Liver (tissue), 10 donors: ENCODE results near the gene LEKR1. TPM values are rescaled to one million over a fixed set of nuclear protein-coding genes. Genes with fewer than 3 reads are reported as not detected.

ENCODE experiments used
- DNase-seq: peaks from one replicate; pipeline ENCODE4 v3.0.0-alpha.2; 2017; ENCODE audit warnings: low spot score
- H3K27ac ChIP-seq, 2 donors: one replicate each; pipeline ENCODE4 v1.7.0; 2013; ENCODE audit warnings: inconsistent platforms in 2 of 2, low read length in 2 of 2, control low read depth in 1 of 2, low read depth in 1 of 2, mild to moderate bottlenecking in 1 of 2
- H3K27me3 ChIP-seq, 4 donors: one replicate each; pipeline versions ENCODE4 v1.6.1 to v1.7.0; 2013; ENCODE audit warnings: low read length in 3 of 4, inconsistent platforms in 1 of 4, mild to moderate bottlenecking in 1 of 4, moderate library complexity in 1 of 4; ENCODE audit not compliant: control insufficient read depth in 4 of 4, insufficient read depth in 4 of 4
- H3K36me3 ChIP-seq, 4 donors: one replicate each; pipeline versions ENCODE4 v1.6.1 to v1.7.0; 2013; ENCODE audit warnings: low read length in 3 of 4, mild to moderate bottlenecking in 3 of 4, low read depth in 1 of 4, moderate library complexity in 1 of 4; ENCODE audit not compliant: control insufficient read depth in 4 of 4, insufficient read depth in 3 of 4
- H3K4me1 ChIP-seq, 4 donors: one replicate each; pipeline versions ENCODE4 v1.6.1 to v1.7.0; 2013; ENCODE audit warnings: low read length in 3 of 4, mild to moderate bottlenecking in 3 of 4, moderate library complexity in 1 of 4; ENCODE audit not compliant: control insufficient read depth in 4 of 4, insufficient read depth in 4 of 4
- H3K4me3 ChIP-seq, 3 donors: one replicate each; pipeline versions ENCODE4 v1.6.1 to v1.7.0; 2013; ENCODE audit warnings: low read length in 3 of 3, control low read depth in 1 of 3, low read depth in 1 of 3, mild to moderate bottlenecking in 1 of 3
- H3K9ac ChIP-seq, 2 donors: one replicate each; pipeline ENCODE4 v1.7.0; 2013; ENCODE audit warnings: low read length in 2 of 2, mild to moderate bottlenecking in 2 of 2, moderate library complexity in 2 of 2, control low read depth in 1 of 2, low read depth in 1 of 2
- H3K9me3 ChIP-seq, 4 donors: one replicate each; pipeline versions ENCODE4 v1.6.1 to v1.7.0; 2013; ENCODE audit warnings: low read length in 3 of 4; ENCODE audit not compliant: control insufficient read depth in 4 of 4
- HNF4A ChIP-seq, 2 donors: conservative IDR thresholded peaks; 2 replicates each; pipeline ENCODE4 v1.6.1; 2016; ENCODE audit warnings: antibody characterized with exemption in 2 of 2, mild to moderate bottlenecking in 2 of 2
- HNF4G ChIP-seq: IDR thresholded peaks from 2 replicates; pipeline ENCODE4 v1.6.1; 2016; ENCODE audit warnings: antibody characterized with exemption
- RAD21 ChIP-seq, 2 donors: IDR thresholded peaks; 2 replicates each; pipeline ENCODE4 v1.6.1; 2016; ENCODE audit warnings: antibody characterized with exemption in 2 of 2, mild to moderate bottlenecking in 2 of 2
- YY1 ChIP-seq: IDR thresholded peaks from 2 replicates; pipeline ENCODE4 v1.6.1; 2016; ENCODE audit warnings: antibody characterized with exemption, mild to moderate bottlenecking
- WGBS: extraction: QIAGEN DNeasy Blood & Tissue Kit; methylation state at CpG from one replicate; pipeline ENCODE4 v1.1.7; 2013; 5-methylcytosine and 5-hydroxymethylcytosine counted together
- polyA plus RNA-seq, 2 donors: library from polyadenylated mRNA; stranded (reverse) in 1 of 2; unstranded in 1 of 2; fragments of 200-250 nt in 1 of 2; fragments of >200 nt in 1 of 2; fragmentation: Nextera tagmentation in 1 of 2; extraction: Ambion mirVana in 1 of 2; gene quantifications; one replicate each; pipeline versions ENCODE4 v1.2.1 to v1.2.3, GENCODE V29; 2013 to 2015
- small RNA-seq: library from RNA; depleted of rRNA; stranded (forward); fragments of <200 nt; gene quantifications from one replicate; pipeline ENCODE3, GENCODE V24; 2014
- total RNA-seq, 2 donors: library from RNA; depleted of rRNA; stranded (reverse); fragments of >200 nt; gene quantifications; one replicate each; pipeline ENCODE4 v1.2.3, GENCODE V29; 2014
- donor health status: healthy.
- donor health status: healthy.
- donor health status: healthy.
- donor health status: healthy.
- donor health status: healthy.

LEKR1 gene
- total and polyA plus RNA-seq, 4 donors, result 0.19 to 0.72 (median 0.44) TPM

DNA sequence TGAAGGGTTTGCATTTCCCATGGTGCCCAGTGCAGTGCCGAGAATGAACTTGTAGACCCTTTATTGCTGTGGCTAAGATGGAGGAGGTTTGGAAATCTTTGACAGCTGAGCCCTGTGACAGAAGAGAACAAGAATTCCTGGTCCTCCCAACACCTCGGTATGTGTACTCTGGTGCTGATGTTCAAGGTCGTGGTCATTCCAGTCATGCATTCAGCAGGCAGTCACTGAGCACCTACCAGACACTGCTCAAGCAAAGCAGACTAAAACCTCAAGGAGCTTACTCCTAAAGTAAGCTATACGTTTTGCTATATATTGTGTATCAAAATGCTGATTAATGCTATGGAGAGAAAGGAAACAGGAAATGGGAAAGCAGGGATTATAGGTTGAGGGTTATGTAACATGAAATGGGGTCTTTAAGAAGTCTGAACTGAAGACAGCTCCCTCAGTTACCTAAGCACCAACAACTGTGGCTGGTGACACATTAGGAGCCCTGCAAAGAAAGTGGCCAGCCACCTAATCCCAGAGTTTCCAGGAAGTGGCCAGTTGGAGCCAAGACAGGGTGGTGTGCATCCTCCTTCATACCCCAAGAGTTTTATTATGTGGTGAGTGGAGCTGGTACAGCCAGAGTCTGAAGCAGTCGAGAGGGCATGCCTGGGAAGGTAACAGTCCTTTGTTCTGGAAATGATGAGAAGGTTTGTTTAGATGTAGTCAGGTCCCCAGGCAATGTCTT is 268.8 kb downstream of the LEKR1 start:
- Histone ChIP-seq H3K27me3 (no peaks in the 10 kb centered on the region), H3K36me3 (no peaks in the 10 kb centered on the region), H3K27ac (no peak overlapping the region), H3K9me3 (no peaks in the 10 kb centered on the region), H3K9ac (no peak overlapping the region), H3K4me3 (no peak overlapping the region), H3K4me1 (peaks cover 0 to 16% (median 8%) of the 10 kb centered on the region in 4 donors)
- DNase-seq, result no peak
- TF ChIP-seq HNF4A (conservative IDR thresholded peaks at IDR 0.05) (peak; percentile 20 to 25), RAD21 (IDR thresholded peaks at IDR 0.05) (no peak), HNF4G (no peak), YY1 (no peak)
- WGBS, result 73% methylated on average over 5 of the region's 5 CpGs

Small RNA genes lying within 50 kb of the gene (small RNA-seq; reads per million reads assigned to genes)
- gene KLF3P2, result not detected

Other genes with a start within 250 kb of the LEKR1 start
- gene TIPARP, start 151.8 kb upstream of the LEKR1 start, total RNA-seq, result 10 to 100 TPM; 12.4 to 13.6 TPM
- gene TIPARP, start 151.8 kb upstream of the LEKR1 start, polyA plus RNA-seq, result 1 to 10 TPM; 4.4 to 5.3 TPM